ENCODE measurements around the gene LDAH. TPM values are rescaled to one million over a fixed set of nuclear protein-coding genes. Genes with fewer than 3 reads are reported as not detected.

The LDAH gene
- total and polyA plus RNA-seq, 2 experiments from 2014 or later = 12.1 to 37.5 TPM

DNA sequence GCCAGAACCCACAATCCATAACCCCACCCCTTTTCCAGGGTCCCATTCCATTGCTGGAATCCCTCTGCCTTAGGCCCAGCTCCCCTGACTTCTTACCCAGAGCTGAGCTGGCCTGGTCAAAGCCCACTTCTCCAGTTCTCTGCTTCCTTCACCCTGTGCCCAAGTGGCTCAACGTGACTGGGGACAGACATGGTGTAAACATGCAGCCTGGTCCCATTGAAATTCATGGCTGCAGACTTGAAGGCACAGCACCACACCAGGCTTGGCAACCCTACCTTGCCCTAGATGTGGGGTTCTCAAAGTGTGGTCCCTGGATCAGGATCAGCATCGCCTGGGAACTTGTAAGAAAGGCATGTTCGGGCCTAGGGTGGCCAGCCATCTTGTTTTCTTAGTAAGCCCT, 175.7 kb downstream of the LDAH start:
- H3K4me3 Mint-ChIP-seq = no peak overlapping the region
- H3K4me2 ChIP-seq = no peak overlapping the region
- H3K9me2 ChIP-seq (ENCODE audit: insufficient read depth) = no peaks in the 10 kb centered on the region

More for the DNA sequence above, 175.7 kb downstream of the LDAH start:
- Mint-ChIP-seq H3K27ac (no peak overlapping the region), H3K9me3 (no peaks in the 10 kb centered on the region; the same call in 2 of the 3 replicates), H3K27me3 (ENCODE audit: insufficient read depth, low read depth, poor library complexity) (peaks cover 20% of the 10 kb centered on the region), H3K36me3 (ENCODE audit: low read depth) (no peaks in the 10 kb centered on the region; the same call in 1 of the 3 replicates), H3K4me1 (peaks cover 26% of the 10 kb centered on the region)
- no peak overlapping the region for H2AFZ ChIP-seq
- H3K4me1 ChIP-seq (ENCODE audit: insufficient read depth) = peaks cover 14% of the 10 kb centered on the region
- no peaks in the 10 kb centered on the region for H3F3A ChIP-seq (replicated peaks; ENCODE audit: low read depth)
- H3K27ac ChIP-seq (ENCODE audit: low read depth) = no peak overlapping the region
- H3K27me3 ChIP-seq (ENCODE audit: insufficient read depth) = peaks cover 10% of the 10 kb centered on the region; the same call in 1 of the 2 replicates
- H3K79me2 ChIP-seq (replicated peaks; ENCODE audit: insufficient read depth) = no peaks in the 10 kb centered on the region
- H3K36me3 ChIP-seq (ENCODE audit: insufficient read depth) = no peaks in the 10 kb centered on the region
- H3K4me3 ChIP-seq = no peak overlapping the region
- ATAC-seq = no peak
- DNase-seq (ENCODE audit: low spot score) = no peak
- TF ChIP-seq EZH2phosphoT487 (IDR thresholded peaks at IDR 0.05; ENCODE audit: unreplicated experiment) = no peak
- no peak for TF ChIP-seq EZH2 (IDR thresholded peaks at IDR 0.05; ENCODE audit: low read depth, unreplicated experiment)
- TF ChIP-seq, protein P1, sequence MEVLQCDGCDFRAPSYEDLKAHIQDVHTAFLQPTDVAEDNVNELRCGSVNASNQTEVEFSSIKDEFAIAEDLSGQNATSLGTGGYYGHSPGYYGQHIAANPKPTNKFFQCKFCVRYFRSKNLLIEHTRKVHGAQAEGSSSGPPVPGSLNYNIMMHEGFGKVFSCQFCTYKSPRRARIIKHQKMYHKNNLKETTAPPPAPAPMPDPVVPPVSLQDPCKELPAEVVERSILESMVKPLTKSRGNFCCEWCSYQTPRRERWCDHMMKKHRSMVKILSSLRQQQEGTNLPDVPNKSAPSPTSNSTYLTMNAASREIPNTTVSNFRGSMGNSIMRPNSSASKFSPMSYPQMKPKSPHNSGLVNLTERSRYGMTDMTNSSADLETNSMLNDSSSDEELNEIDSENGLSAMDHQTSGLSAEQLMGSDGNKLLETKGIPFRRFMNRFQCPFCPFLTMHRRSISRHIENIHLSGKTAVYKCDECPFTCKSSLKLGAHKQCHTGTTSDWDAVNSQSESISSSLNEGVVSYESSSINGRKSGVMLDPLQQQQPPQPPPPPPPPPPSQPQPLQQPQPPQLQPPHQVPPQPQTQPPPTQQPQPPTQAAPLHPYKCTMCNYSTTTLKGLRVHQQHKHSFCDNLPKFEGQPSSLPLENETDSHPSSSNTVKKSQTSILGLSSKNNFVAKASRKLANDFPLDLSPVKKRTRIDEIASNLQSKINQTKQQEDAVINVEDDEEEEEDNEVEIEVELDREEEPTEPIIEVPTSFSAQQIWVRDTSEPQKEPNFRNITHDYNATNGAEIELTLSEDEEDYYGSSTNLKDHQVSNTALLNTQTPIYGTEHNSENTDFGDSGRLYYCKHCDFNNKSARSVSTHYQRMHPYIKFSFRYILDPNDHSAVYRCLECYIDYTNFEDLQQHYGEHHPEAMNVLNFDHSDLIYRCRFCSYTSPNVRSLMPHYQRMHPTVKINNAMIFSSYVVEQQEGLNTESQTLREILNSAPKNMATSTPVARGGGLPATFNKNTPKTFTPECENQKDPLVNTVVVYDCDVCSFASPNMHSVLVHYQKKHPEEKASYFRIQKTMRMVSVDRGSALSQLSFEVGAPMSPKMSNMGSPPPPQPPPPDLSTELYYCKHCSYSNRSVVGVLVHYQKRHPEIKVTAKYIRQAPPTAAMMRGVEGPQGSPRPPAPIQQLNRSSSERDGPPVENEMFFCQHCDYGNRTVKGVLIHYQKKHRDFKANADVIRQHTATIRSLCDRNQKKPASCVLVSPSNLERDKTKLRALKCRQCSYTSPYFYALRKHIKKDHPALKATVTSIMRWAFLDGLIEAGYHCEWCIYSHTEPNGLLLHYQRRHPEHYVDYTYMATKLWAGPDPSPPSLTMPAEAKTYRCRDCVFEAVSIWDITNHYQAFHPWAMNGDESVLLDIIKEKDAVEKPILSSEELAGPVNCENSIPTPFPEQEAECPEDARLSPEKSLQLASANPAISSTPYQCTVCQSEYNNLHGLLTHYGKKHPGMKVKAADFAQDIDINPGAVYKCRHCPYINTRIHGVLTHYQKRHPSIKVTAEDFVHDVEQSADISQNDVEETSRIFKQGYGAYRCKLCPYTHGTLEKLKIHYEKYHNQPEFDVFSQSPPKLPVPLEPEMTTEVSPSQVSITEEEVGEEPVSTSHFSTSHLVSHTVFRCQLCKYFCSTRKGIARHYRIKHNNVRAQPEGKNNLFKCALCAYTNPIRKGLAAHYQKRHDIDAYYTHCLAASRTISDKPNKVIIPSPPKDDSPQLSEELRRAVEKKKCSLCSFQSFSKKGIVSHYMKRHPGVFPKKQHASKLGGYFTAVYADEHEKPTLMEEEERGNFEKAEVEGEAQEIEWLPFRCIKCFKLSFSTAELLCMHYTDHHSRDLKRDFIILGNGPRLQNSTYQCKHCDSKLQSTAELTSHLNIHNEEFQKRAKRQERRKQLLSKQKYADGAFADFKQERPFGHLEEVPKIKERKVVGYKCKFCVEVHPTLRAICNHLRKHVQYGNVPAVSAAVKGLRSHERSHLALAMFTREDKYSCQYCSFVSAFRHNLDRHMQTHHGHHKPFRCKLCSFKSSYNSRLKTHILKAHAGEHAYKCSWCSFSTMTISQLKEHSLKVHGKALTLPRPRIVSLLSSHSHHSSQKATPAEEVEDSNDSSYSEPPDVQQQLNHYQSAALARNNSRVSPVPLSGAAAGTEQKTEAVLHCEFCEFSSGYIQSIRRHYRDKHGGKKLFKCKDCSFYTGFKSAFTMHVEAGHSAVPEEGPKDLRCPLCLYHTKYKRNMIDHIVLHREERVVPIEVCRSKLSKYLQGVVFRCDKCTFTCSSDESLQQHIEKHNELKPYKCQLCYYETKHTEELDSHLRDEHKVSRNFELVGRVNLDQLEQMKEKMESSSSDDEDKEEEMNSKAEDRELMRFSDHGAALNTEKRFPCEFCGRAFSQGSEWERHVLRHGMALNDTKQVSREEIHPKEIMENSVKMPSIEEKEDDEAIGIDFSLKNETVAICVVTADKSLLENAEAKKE (CRISPR knock-in tag; IDR thresholded peaks at IDR 0.05) = no peak
- TF ChIP-seq NANOG (IDR thresholded peaks at IDR 0.05; ENCODE audit: borderline replicate concordance) = no peak
- TF ChIP-seq, protein P2, sequence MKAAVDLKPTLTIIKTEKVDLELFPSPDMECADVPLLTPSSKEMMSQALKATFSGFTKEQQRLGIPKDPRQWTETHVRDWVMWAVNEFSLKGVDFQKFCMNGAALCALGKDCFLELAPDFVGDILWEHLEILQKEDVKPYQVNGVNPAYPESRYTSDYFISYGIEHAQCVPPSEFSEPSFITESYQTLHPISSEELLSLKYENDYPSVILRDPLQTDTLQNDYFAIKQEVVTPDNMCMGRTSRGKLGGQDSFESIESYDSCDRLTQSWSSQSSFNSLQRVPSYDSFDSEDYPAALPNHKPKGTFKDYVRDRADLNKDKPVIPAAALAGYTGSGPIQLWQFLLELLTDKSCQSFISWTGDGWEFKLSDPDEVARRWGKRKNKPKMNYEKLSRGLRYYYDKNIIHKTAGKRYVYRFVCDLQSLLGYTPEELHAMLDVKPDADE (IDR thresholded peaks at IDR 0.05) = no peak
- no peak for TF ChIP-seq POLR2AphosphoS5 (IDR thresholded peaks at IDR 0.05; ENCODE audit: low read depth)
- TF ChIP-seq, protein P3, sequence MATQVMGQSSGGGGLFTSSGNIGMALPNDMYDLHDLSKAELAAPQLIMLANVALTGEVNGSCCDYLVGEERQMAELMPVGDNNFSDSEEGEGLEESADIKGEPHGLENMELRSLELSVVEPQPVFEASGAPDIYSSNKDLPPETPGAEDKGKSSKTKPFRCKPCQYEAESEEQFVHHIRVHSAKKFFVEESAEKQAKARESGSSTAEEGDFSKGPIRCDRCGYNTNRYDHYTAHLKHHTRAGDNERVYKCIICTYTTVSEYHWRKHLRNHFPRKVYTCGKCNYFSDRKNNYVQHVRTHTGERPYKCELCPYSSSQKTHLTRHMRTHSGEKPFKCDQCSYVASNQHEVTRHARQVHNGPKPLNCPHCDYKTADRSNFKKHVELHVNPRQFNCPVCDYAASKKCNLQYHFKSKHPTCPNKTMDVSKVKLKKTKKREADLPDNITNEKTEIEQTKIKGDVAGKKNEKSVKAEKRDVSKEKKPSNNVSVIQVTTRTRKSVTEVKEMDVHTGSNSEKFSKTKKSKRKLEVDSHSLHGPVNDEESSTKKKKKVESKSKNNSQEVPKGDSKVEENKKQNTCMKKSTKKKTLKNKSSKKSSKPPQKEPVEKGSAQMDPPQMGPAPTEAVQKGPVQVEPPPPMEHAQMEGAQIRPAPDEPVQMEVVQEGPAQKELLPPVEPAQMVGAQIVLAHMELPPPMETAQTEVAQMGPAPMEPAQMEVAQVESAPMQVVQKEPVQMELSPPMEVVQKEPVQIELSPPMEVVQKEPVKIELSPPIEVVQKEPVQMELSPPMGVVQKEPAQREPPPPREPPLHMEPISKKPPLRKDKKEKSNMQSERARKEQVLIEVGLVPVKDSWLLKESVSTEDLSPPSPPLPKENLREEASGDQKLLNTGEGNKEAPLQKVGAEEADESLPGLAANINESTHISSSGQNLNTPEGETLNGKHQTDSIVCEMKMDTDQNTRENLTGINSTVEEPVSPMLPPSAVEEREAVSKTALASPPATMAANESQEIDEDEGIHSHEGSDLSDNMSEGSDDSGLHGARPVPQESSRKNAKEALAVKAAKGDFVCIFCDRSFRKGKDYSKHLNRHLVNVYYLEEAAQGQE (IDR thresholded peaks at IDR 0.05; ENCODE audit: unreplicated experiment) = no peak
- TF ChIP-seq STAT1 (IDR thresholded peaks at IDR 0.05; ENCODE audit: unreplicated experiment) = no peak
- TF ChIP-seq ZNF331 (CRISPR knock-in tag; IDR thresholded peaks at IDR 0.05; ENCODE audit: low read depth) = no peak
- TF ChIP-seq, protein P4, sequence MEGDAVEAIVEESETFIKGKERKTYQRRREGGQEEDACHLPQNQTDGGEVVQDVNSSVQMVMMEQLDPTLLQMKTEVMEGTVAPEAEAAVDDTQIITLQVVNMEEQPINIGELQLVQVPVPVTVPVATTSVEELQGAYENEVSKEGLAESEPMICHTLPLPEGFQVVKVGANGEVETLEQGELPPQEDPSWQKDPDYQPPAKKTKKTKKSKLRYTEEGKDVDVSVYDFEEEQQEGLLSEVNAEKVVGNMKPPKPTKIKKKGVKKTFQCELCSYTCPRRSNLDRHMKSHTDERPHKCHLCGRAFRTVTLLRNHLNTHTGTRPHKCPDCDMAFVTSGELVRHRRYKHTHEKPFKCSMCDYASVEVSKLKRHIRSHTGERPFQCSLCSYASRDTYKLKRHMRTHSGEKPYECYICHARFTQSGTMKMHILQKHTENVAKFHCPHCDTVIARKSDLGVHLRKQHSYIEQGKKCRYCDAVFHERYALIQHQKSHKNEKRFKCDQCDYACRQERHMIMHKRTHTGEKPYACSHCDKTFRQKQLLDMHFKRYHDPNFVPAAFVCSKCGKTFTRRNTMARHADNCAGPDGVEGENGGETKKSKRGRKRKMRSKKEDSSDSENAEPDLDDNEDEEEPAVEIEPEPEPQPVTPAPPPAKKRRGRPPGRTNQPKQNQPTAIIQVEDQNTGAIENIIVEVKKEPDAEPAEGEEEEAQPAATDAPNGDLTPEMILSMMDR (conservative IDR thresholded peaks at IDR 0.05; ENCODE audit: low read depth in 2 of 2) = no peak
- TF ChIP-seq CREB1 (CRISPR knock-in tag; IDR thresholded peaks at IDR 0.05; ENCODE audit: low read depth) = no peak
- no peak for TF ChIP-seq ZNF114 (CRISPR knock-in tag; IDR thresholded peaks at IDR 0.05)
- TF ChIP-seq JUNB (IDR thresholded peaks at IDR 0.05; ENCODE audit: unreplicated experiment) = no peak
- H4K20me1 ChIP-seq (replicated peaks; ENCODE audit: insufficient read depth) = no peaks in the 10 kb centered on the region

Data from GM23338 (cell line).